ENCODE measurements around the gene KIF21B.

The KIF21B gene

GRCh38 chr1:200977071-200977754 lies 46.3 kb downstream of the KIF21B start:
- H3K27me3 ChIP-seq (replicated peaks) = no peaks in the 10 kb centered on the region
- in situ Hi-C loops (cut with HindIII; ENCODE audit: low pct_ligation_motif_present, low sequenced_read_pairs) = no loop called here
- H3K4me3 ChIP-seq (ENCODE audit: low read depth, low read length) = no peak overlapping the region
- no peak for TF ChIP-seq CTCF (IDR thresholded peaks at IDR 0.05; ENCODE audit: low read depth, low read length, missing control alignments)
- no peak overlapping the region for H3K27ac ChIP-seq
- no peak for DNase-seq
- H3K36me3 ChIP-seq (replicated peaks) = no peaks in the 10 kb centered on the region

DNA sequence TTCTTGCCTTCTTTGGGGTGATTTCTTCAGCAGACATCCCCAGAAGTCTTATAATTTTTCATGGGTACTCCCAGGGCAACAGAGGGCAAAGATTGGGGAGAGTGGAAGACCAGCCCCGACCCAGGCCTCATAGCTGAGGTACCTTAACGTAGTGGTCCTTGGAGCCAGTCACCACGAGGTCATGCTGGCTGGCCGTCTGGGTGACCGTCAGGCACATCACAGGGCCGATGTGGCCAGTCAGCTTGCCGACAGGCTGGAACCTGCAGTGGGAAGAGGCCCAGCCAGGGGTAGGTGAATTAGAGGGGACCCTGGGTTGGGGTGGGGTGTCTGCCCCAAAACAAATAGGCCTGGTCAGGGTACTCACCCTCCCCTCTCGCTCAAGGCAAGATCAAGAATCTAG lies 46.9 kb downstream of the KIF21B start:
- no peak overlapping the region for H3K4me3 ChIP-seq (ENCODE audit: low read depth, low read length)
- in situ Hi-C loops (cut with HindIII; ENCODE audit: low pct_ligation_motif_present, low sequenced_read_pairs) = no loop called here
- TF ChIP-seq CTCF (IDR thresholded peaks at IDR 0.05; ENCODE audit: low read depth, low read length, missing control alignments) = no peak
- DNase-seq = no peak
- H3K27ac ChIP-seq = no peak overlapping the region
- no peaks in the 10 kb centered on the region for H3K27me3 ChIP-seq (replicated peaks)
- no peaks in the 10 kb centered on the region for H3K36me3 ChIP-seq (replicated peaks)

GRCh38 chr1:200975458-200975857 lies 48.1 kb downstream of the KIF21B start:
- H3K36me3 ChIP-seq (replicated peaks) = no peaks in the 10 kb centered on the region
- no peaks in the 10 kb centered on the region for H3K27me3 ChIP-seq (replicated peaks)
- no peak for TF ChIP-seq CTCF (IDR thresholded peaks at IDR 0.05; ENCODE audit: low read depth, low read length, missing control alignments)
- H3K27ac ChIP-seq = no peak overlapping the region
- no peak overlapping the region for H3K4me3 ChIP-seq (ENCODE audit: low read depth, low read length)
- in situ Hi-C loops (cut with HindIII; ENCODE audit: low pct_ligation_motif_present, low sequenced_read_pairs) = no loop called here
- DNase-seq = no peak

- TF ChIP-seq CTCF (IDR thresholded peaks at IDR 0.05; ENCODE audit: low read depth, low read length, missing control alignments) = no peak
- Histone ChIP-seq H3K27me3 (replicated peaks) (no peaks in the 10 kb centered on the region), H3K4me3 (ENCODE audit: low read depth, low read length) (no peak overlapping the region), H3K36me3 (replicated peaks) (no peaks in the 10 kb centered on the region), H3K27ac (no peak overlapping the region)
- in situ Hi-C loops (cut with HindIII; ENCODE audit: low pct_ligation_motif_present, low sequenced_read_pairs) = no loop called here
- DNase-seq = no peak
These were observed 48.8 kb downstream of the KIF21B start for GRCh38 chr1:200974711-200975110.

DNA sequence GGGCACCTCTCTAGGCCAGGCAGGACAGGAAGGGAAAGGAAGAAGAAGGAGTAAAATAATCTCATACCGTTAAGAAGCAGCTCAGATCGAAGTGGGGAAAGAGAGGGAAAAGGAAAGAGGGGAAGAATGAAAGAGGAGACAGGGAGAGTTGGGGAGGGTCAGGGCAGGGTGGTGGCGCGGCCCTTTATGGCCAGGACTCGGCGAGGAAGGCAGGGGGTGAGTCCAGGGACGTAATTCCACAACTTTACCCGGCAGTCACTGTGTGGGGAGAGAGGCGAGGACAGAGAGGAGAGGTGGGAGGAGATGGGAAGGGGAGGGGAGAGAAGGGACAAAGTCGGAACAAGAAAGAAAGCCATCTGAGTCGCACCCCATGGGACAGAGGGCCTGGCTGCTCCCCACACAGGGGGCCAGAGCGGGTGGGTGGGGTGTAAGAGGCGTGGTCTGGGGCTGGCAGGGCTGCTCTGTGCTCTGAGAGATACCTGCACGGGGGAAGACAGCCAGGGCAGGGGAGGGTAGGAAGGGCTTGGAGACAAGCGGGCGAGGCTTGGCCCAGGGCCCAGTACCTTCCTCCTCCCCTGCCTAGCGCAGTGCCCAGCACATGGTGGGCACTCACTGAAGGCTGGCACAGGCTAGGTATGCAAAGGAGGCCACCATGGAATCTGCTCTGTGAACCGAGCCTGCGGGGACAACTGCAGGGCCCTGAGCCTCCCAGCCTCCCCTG lies 49.4 kb downstream of the KIF21B start:
- in situ Hi-C loops (cut with HindIII; ENCODE audit: low pct_ligation_motif_present, low sequenced_read_pairs) = no loop called here
- TF ChIP-seq CTCF (IDR thresholded peaks at IDR 0.05; ENCODE audit: low read depth, low read length, missing control alignments) = no peak

More for the DNA sequence above, 49.4 kb downstream of the KIF21B start:
- H3K36me3 ChIP-seq (replicated peaks) = no peaks in the 10 kb centered on the region
- H3K27me3 ChIP-seq (replicated peaks) = no peaks in the 10 kb centered on the region
- no peak for DNase-seq
- no peak overlapping the region for H3K27ac ChIP-seq
- H3K4me3 ChIP-seq (ENCODE audit: low read depth, low read length) = no peak overlapping the region
